Epithelial cell of esophagus (primary cell): ENCODE measurements around the gene SIGLECL1.

Experiments
- DNase-seq: peaks from one replicate; pipeline ENCODE4 v3.0.0; 2010; ENCODE audit warnings: low read depth
- H3K4me3 ChIP-seq: 2 replicates; pipeline ENCODE4 v1.5.1; 2011; ENCODE audit warnings: mild to moderate bottlenecking, low read length, control low read depth
- CTCF ChIP-seq: IDR thresholded peaks from 2 replicates; pipeline ENCODE4 v1.5.1; 2011; ENCODE audit warnings: low read depth, mild to moderate bottlenecking, low read length, control low read depth, inconsistent platforms; ENCODE audit not compliant: insufficient read depth; ENCODE audit errors: missing control alignments

SIGLECL1 gene

GRCh38 chr19:51282335-51282734, 31.5 kb downstream of the SIGLECL1 start:
- TF ChIP-seq CTCF = no peak
- no peak overlapping the region for H3K4me3 ChIP-seq
- DNase-seq = no peak

GRCh38 chr19:51285682-51286081, 34.8 kb downstream of the SIGLECL1 start:
- TF ChIP-seq CTCF = no peak
- DNase-seq = no peak

GRCh38 chr19:51289635-51290034, 38.8 kb downstream of the SIGLECL1 start:
- no peak overlapping the region for H3K4me3 ChIP-seq
- DNase-seq = no peak

More at GRCh38 chr19:51285682-51286081, 34.8 kb downstream of the SIGLECL1 start:
- no peak overlapping the region for H3K4me3 ChIP-seq

GRCh38 chr19:51292971-51293370, 42.1 kb downstream of the SIGLECL1 start:
- no peak overlapping the region for H3K4me3 ChIP-seq
- TF ChIP-seq CTCF = no peak

More at GRCh38 chr19:51289635-51290034, 38.8 kb downstream of the SIGLECL1 start:
- TF ChIP-seq CTCF = no peak

GRCh38 chr19:51293571-51294210, 42.8 kb downstream of the SIGLECL1 start:
- TF ChIP-seq CTCF = no peak
- no peak overlapping the region for H3K4me3 ChIP-seq
- no peak for DNase-seq

More at GRCh38 chr19:51292971-51293370, 42.1 kb downstream of the SIGLECL1 start:
- no peak for DNase-seq

GRCh38 chr19:51294211-51294976, 43.5 kb downstream of the SIGLECL1 start:
- H3K4me3 ChIP-seq = no peak overlapping the region
- no peak for TF ChIP-seq CTCF
- DNase-seq = no peak
